ENCODE data around the gene MRPL18.
"Not testable (repeated sequence)": the region's sequence is repeated elsewhere in the genome, so short reads cannot be mapped to it uniquely, and the experiment has no call there.

The MRPL18 gene

DNA sequence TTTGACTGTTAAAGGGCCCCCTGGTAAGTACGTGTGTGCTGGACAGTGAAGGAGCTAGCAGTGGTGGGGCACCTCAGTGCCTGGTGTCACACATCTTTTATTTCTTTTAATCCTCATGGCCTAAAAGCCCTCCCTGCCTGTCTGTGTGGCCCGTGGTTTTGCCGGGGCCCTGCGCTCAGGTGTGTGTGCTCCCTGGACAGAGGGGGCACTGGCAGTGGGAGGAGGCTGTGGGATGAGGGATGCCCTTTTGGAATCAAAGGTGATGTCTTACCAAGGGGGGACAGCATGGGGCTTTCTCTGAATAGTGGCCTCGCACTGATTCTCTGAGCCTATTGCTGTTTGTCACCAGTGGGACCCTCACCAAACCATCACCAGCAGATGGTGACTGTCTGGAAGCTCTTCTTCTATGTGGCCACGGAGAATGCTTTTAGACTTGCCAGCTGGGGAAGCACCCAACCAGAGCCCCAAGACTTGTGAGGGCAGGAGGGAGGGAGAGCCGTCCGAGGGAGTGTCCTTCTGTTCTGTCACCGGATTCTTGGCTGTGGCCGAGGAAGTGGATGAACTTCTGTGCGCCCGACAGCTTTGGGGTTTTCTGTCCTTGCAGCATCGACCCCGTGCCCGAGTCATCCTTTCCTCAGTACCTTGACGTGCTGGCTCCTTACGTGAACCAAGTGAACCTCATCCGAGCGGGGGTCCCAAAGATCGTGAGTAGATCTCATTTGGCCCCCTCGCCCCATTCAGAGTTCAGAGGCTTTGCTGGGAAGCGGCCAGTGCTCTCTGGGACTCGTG is 27.9 kb downstream of the MRPL18 start:
- Histone ChIP-seq H3K9me3 (ENCODE audit: control insufficient read depth, low read length) (no peaks in the 10 kb centered on the region), H3K36me3 (ENCODE audit: control insufficient read depth, insufficient read depth, low read length) (no peaks in the 10 kb centered on the region), H3K4me3 (ENCODE audit: extremely low read depth, insufficient read depth, low read length, poor library complexity, severe bottlenecking) (no peak overlapping the region), H3K4me1 (ENCODE audit: control insufficient read depth, insufficient read depth, low read length, poor library complexity, severe bottlenecking) (no peaks in the 10 kb centered on the region), H3K27ac (ENCODE audit: low read depth, low read length, severe bottlenecking) (no peak overlapping the region)
- 90 to 91% methylated on average over 16 to 18 of the region's 23 CpGs for WGBS, 2 experiments (ENCODE audit: insufficient coverage in 2 of 2)

- no peak overlapping the region for H3K27ac ChIP-seq (ENCODE audit: low read depth, low read length, severe bottlenecking)
- no peaks in the 10 kb centered on the region for H3K9me3 ChIP-seq (ENCODE audit: control insufficient read depth, low read length)
- H3K36me3 ChIP-seq (ENCODE audit: control insufficient read depth, insufficient read depth, low read length), result no peaks in the 10 kb centered on the region
- H3K4me3 ChIP-seq (ENCODE audit: extremely low read depth, insufficient read depth, low read length, poor library complexity, severe bottlenecking), result no peak overlapping the region
- H3K4me1 ChIP-seq (ENCODE audit: control insufficient read depth, insufficient read depth, low read length, poor library complexity, severe bottlenecking), result no peaks in the 10 kb centered on the region
- 87 to 93% methylated on average over 16 of the region's 16 CpGs for WGBS, 2 experiments (ENCODE audit: insufficient coverage in 2 of 2)
Measured at GRCh38 chr6:159819098-159819497, 28.8 kb downstream of the MRPL18 start.

GRCh38 chr6:159819932-159820640 is 29.8 kb downstream of the MRPL18 start:
- H3K36me3 ChIP-seq (ENCODE audit: control insufficient read depth, insufficient read depth, low read length), result no peaks in the 10 kb centered on the region
- no peak overlapping the region for H3K4me3 ChIP-seq (ENCODE audit: extremely low read depth, insufficient read depth, low read length, poor library complexity, severe bottlenecking)
- no peaks in the 10 kb centered on the region for H3K4me1 ChIP-seq (ENCODE audit: control insufficient read depth, insufficient read depth, low read length, poor library complexity, severe bottlenecking)
- 50 to 57% methylated on average over 24 to 28 of the region's 28 CpGs for WGBS, 2 experiments (ENCODE audit: insufficient coverage in 2 of 2)
- no peaks in the 10 kb centered on the region for H3K9me3 ChIP-seq (ENCODE audit: control insufficient read depth, low read length)
- H3K27ac ChIP-seq (ENCODE audit: low read depth, low read length, severe bottlenecking), result no peak overlapping the region

DNA sequence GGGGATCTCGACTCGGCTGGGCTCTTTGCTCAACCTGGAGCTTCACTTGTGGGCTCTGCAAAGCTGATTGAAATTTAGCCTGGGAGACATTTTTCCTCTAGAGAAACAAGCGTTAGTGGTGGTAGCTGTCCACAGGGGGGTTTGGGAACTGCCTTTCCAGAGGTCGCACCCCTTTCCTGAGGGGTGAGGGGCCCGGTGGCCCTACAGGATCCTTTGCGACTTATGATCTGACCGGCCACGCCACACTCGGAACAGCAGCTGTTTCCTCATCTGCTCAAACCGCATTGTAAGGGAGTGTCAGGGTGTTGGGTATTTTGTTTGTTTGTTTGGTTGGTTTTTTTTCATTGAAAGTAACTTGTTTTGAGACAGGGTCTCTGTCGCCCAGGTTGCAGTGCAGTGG is 30.9 kb downstream of the MRPL18 start:
- no peaks in the 10 kb centered on the region for H3K36me3 ChIP-seq (ENCODE audit: control insufficient read depth, insufficient read depth, low read length)
- 77 to 98% methylated on average over 7 to 11 of the region's 11 CpGs for WGBS, 2 experiments (ENCODE audit: insufficient coverage in 2 of 2)
- H3K4me1 ChIP-seq (ENCODE audit: control insufficient read depth, insufficient read depth, low read length, poor library complexity, severe bottlenecking), result no peaks in the 10 kb centered on the region
- no peak overlapping the region for H3K27ac ChIP-seq (ENCODE audit: low read depth, low read length, severe bottlenecking)
- no peak overlapping the region for H3K4me3 ChIP-seq (ENCODE audit: extremely low read depth, insufficient read depth, low read length, poor library complexity, severe bottlenecking)
- no peaks in the 10 kb centered on the region for H3K9me3 ChIP-seq (ENCODE audit: control insufficient read depth, low read length)

GRCh38 chr6:159821726-159822125 is 31.5 kb downstream of the MRPL18 start:
- 92 to 97% methylated on average over 10 of the region's 10 CpGs for WGBS, 2 experiments (ENCODE audit: insufficient coverage in 2 of 2)
- Histone ChIP-seq H3K27ac (ENCODE audit: low read depth, low read length, severe bottlenecking) (no peak overlapping the region), H3K4me1 (ENCODE audit: control insufficient read depth, insufficient read depth, low read length, poor library complexity, severe bottlenecking) (no peaks in the 10 kb centered on the region), H3K36me3 (ENCODE audit: control insufficient read depth, insufficient read depth, low read length) (no peaks in the 10 kb centered on the region), H3K4me3 (ENCODE audit: extremely low read depth, insufficient read depth, low read length, poor library complexity, severe bottlenecking) (no peak overlapping the region), H3K9me3 (ENCODE audit: control insufficient read depth, low read length) (no peaks in the 10 kb centered on the region)

GRCh38 chr6:159823953-159824352 is 33.7 kb downstream of the MRPL18 start:
- H3K4me3 ChIP-seq (ENCODE audit: extremely low read depth, insufficient read depth, low read length, poor library complexity, severe bottlenecking), result no peak overlapping the region
- H3K9me3 ChIP-seq (ENCODE audit: control insufficient read depth, low read length), result no peaks in the 10 kb centered on the region
- no peaks in the 10 kb centered on the region for H3K4me1 ChIP-seq (ENCODE audit: control insufficient read depth, insufficient read depth, low read length, poor library complexity, severe bottlenecking)
- no peak overlapping the region for H3K27ac ChIP-seq (ENCODE audit: low read depth, low read length, severe bottlenecking)
- H3K36me3 ChIP-seq (ENCODE audit: control insufficient read depth, insufficient read depth, low read length), result no peaks in the 10 kb centered on the region
- 60% methylated on average over 1 of the region's 3 CpGs for WGBS, 2 experiments (ENCODE audit: insufficient coverage in 2 of 2)

GRCh38 chr6:159824690-159825089 is 34.4 kb downstream of the MRPL18 start:
- not testable (repeated sequence) for H3K27ac ChIP-seq (ENCODE audit: low read depth, low read length, severe bottlenecking); H3K9me3 ChIP-seq (ENCODE audit: control insufficient read depth, low read length); H3K4me1 ChIP-seq (ENCODE audit: control insufficient read depth, insufficient read depth, low read length, poor library complexity, severe bottlenecking); H3K36me3 ChIP-seq (ENCODE audit: control insufficient read depth, insufficient read depth, low read length); H3K4me3 ChIP-seq (ENCODE audit: extremely low read depth, insufficient read depth, low read length, poor library complexity, severe bottlenecking)
- 93 to 94% methylated on average over 3 of the region's 9 CpGs for WGBS, 2 experiments (ENCODE audit: insufficient coverage in 2 of 2)

GRCh38 chr6:159826004-159826403 is 35.7 kb downstream of the MRPL18 start:
- Histone ChIP-seq H3K4me1 (ENCODE audit: control insufficient read depth, insufficient read depth, low read length, poor library complexity, severe bottlenecking) (peaks cover 3% of the 10 kb centered on the region), H3K4me3 (ENCODE audit: extremely low read depth, insufficient read depth, low read length, poor library complexity, severe bottlenecking) (no peak overlapping the region), H3K9me3 (ENCODE audit: control insufficient read depth, low read length) (no peaks in the 10 kb centered on the region), H3K27ac (ENCODE audit: low read depth, low read length, severe bottlenecking) (no peak overlapping the region), H3K36me3 (ENCODE audit: control insufficient read depth, insufficient read depth, low read length) (no peaks in the 10 kb centered on the region)
- 87 to 100% methylated on average over 4 to 8 of the region's 13 CpGs for WGBS, 2 experiments (ENCODE audit: insufficient coverage in 2 of 2)

DNA sequence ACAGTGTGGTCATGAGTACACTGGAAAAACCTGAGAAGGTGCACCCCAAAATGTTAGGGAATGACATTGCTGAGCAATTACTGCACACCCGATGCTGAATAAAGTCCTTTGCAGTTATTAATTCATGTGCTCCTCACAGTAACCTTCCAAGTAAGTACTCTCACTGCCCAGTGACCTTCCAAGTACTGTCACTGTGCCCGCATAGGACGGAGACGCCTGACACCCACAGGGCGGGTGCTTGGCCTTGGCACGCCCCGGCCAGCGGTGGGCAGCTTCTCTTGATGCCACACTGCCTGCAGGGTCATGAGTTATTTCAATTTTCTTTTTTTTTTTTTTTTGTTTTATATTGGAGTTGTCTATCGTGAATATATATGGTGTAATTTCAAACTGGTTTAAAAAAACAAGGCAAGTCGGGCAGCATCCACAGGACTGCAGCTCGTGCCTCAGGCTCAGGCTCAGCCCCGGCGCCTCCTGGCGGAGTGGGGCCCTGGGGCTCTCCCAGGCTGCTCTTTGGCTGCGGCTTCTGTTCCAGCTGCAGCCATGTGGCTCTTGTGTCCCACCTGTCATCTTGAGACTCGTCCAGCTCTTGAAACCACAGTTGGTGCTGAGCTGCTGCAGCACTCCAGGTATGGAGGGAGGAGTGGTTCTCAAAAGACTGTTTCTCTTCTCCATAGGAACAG is 36.8 kb downstream of the MRPL18 start:
- WGBS, 2 experiments (ENCODE audit: insufficient coverage in 2 of 2), result 93 to 96% methylated on average over 12 of the region's 16 CpGs
- Histone ChIP-seq H3K36me3 (ENCODE audit: control insufficient read depth, insufficient read depth, low read length) (no peaks in the 10 kb centered on the region), H3K4me1 (ENCODE audit: control insufficient read depth, insufficient read depth, low read length, poor library complexity, severe bottlenecking) (peaks cover 3% of the 10 kb centered on the region), H3K9me3 (ENCODE audit: control insufficient read depth, low read length) (no peaks in the 10 kb centered on the region), H3K27ac (ENCODE audit: low read depth, low read length, severe bottlenecking) (no peak overlapping the region), H3K4me3 (ENCODE audit: extremely low read depth, insufficient read depth, low read length, poor library complexity, severe bottlenecking) (no peak overlapping the region)

DNA sequence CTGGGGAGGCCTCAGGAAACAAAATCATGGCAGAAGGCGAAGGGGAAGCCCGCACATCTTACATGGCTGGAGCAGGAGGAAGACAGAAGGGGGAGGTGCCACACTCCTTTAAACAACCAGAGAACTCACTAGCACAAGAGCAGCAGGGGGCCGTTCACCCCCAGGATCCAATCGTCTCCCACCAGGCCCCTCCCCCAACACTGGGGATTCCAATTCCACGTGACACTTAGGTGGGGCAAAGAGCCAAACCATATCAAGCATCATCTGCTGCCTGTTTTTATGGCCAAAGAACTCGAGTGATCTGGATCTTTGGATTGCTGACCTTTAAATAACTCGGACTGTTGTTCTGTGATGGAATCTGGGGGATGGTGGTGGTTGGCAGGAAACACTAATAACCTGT is 37.8 kb downstream of the MRPL18 start:
- Histone ChIP-seq H3K36me3 (ENCODE audit: control insufficient read depth, insufficient read depth, low read length) (no peaks in the 10 kb centered on the region), H3K4me1 (ENCODE audit: control insufficient read depth, insufficient read depth, low read length, poor library complexity, severe bottlenecking) (peaks cover 3% of the 10 kb centered on the region), H3K9me3 (ENCODE audit: control insufficient read depth, low read length) (no peaks in the 10 kb centered on the region), H3K27ac (ENCODE audit: low read depth, low read length, severe bottlenecking) (no peak overlapping the region), H3K4me3 (ENCODE audit: extremely low read depth, insufficient read depth, low read length, poor library complexity, severe bottlenecking) (no peak overlapping the region)
- WGBS, 2 experiments (ENCODE audit: insufficient coverage in 2 of 2), result 70 to 88% methylated on average over 3 to 5 of the region's 7 CpGs
